Frontal cortex (tissue), 4 donors: ENCODE data around the gene VILL. TPM values are rescaled to one million over a fixed set of nuclear protein-coding genes. Genes with fewer than 3 reads are reported as not detected.

ENCODE experiments used
- DNase-seq, 2 donors: peaks; one replicate each; pipeline ENCODE4 v3.0.0; 2012; ENCODE audit warnings: low spot score in 2 of 2
- FAIRE-seq: peaks from 2 replicates; lab custom pipeline; 2012; peaks lifted over from hg19 to GRCh38; lab: Jason Lieb, UNC
- total RNA-seq: library from RNA; depleted of rRNA; stranded (reverse); fragments of >200 nt; gene quantifications from one replicate; pipeline ENCODE4 v1.2.3, GENCODE V29; 2014
- donor health status: control.
- donor health status: control.
- donor health status: control.

Gene VILL
- total RNA-seq, 1 donor from 2014 or later = 9.8 TPM

DNA sequence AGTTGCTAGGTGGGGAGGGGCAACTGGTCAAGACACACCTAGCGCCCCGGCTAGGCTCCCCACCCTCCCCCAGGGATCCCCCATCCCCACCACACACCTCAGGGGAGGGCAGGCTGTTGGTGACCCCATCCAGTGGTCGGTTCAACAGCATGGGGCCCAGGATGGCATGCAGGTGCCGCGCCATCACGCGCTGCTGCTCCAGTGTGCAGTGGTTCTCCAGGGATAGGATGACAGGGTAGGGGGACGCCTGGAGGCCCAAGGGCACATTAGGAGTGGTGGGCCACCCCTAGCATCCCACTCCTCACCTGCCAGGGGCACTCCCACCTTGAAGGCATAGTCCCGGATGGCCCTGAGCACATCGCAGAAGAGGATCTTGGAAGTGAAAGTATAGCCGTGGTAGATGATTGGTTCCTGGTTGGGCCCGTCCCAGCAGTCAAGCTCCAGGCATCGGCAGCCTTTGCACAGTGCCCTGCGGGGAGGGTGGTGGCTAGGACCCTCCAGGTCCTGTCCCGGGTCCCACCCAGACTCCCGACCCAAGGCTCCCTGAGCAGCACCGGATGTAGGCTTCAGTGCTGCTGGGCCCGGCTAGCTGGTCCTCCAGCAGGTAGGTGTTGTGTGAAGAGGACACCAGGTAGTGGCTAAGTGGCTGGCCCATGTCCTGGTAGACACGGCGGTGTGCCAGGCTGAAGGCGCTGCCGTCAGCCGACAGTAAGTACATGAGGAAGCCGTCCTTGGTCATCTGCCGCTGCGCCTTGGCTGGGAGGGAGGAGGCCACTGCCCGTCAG, 19.4 kb downstream of the VILL start:
- FAIRE-seq (no peak), DNase-seq (no peak)

GRCh38 chr3:38011111-38011510, 20.5 kb downstream of the VILL start:
- FAIRE-seq (no peak), DNase-seq (no peak)

DNA sequence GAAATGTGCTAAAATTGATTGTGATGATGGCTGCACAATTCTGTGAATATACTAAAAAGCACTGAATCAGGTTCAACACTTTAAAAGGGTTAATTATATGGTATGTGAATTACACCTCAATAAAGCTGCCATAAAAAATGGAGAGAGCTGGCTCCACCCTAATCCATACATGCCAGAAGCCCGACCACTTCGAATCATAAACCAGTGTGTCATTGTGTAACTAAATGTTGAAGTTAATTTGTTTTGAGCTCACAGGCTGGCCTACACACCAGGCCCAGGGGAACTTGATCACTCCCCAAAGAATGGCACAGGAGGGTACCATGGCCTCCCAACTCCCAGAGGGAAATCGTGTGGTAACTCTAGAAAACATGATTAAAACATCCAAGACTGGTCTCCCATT, 24.9 kb downstream of the VILL start:
- FAIRE-seq = no peak

GRCh38 chr3:38015984-38016383, 25.4 kb downstream of the VILL start:
- FAIRE-seq = no peak
- no peak for DNase-seq

More for the DNA sequence above, 24.9 kb downstream of the VILL start:
- DNase-seq = no peak

GRCh38 chr3:38016410-38016809, 25.8 kb downstream of the VILL start:
- FAIRE-seq (no peak), DNase-seq (no peak)

DNA sequence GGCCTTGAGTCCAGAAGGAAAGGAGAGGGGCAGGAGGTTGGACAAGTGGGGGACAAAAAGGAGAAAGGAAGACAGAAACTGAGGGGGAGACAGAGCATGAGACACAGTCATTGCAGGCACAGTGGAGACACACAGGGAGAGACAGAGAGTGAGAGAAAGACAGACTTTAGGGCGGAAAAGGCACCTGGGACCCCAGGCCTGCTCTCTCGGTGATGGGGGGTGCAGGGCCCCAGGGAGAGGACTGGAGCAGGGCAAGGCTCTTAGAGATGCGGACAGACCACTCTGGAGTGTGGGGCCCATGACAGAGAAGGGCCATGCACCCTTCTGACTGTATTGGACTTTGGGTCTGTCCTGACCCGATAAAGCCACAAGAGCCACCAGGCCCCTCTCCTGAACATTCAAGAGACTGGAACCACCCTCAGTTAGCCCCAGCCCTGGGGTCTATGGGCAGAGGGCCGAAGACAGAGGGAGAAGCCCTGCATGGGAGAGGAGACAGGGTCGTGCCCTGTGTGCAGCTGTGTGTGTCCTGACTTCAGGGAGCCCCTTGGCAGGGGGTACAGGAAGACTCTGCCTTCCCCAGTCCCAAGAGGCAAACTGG, 26.4 kb downstream of the VILL start:
- FAIRE-seq (no peak), DNase-seq (no peak)

DNA sequence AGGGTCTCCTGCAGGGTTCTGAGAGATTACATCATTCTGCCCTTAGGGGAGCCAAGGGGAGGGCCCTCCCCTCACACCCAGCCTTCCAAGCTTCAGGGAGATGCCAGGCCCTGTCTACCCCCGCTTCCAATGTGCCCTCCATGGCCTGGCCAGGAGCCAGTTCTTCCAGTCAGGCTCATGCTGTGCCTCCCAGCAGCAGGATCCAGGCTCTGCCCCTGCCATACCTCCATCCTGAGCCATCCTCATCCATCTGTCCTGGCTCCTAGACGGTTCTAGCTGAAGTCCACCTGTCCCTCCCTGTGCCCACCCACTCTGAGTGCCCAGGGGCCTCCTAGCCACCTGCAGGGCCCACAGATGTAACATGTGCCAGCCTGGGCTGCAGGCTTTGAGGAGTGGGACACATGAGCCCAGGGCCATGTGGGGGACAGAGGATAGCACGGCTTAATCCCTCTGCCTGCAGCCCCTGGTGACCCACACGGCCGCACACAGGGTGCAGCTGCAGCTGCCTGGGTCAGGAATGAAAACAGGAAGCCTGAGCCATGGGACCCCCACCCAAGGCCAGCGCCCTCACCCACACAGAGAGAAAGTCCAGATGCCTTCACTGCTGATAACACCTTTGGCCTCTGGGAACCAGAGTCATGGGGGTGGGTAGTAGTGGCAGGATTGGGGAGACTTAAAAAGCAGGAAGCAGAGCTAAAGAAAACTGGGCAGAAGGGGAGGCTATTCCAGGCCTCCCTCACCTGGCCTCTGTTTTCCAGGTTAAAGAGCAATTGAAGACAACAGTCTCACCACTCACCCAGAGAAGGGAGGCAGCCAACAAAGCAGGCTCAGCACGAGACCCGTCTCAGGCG, 27.1 kb downstream of the VILL start:
- no peak for FAIRE-seq

GRCh38 chr3:38018296-38019266, 28.0 kb downstream of the VILL start:
- FAIRE-seq = no peak

More for the DNA sequence above, 27.1 kb downstream of the VILL start:
- DNase-seq = no peak

GRCh38 chr3:38019658-38020341, 29.2 kb downstream of the VILL start:
- DNase-seq (no peak), FAIRE-seq (no peak)

More at GRCh38 chr3:38018296-38019266, 28.0 kb downstream of the VILL start:
- no peak for DNase-seq

- no peak for FAIRE-seq
- no peak for DNase-seq
Measured at GRCh38 chr3:38020342-38020726, 29.7 kb downstream of the VILL start.

DNA sequence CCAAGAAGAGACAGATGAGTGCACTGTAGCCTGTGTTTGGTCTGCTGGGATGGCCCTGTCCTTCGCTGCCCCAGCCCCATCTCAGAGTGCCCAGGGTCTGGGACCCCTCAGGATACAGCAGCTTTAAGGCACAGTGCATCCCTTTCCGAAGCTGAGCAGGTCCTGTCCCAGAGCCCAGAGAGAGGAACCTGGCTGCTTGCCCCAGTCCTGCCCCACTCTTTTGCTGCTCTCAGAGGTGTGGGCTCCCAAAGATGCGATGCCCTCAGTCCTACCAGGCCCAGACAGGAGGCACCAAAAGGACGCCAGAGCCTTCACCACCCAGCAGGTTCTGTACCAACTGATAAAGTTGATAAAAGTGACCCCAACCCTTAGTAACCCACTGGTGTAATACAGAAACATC, 30.6 kb downstream of the VILL start:
- FAIRE-seq (no peak), DNase-seq (no peak)

- FAIRE-seq = no peak
Measured at GRCh38 chr3:38022301-38022700, 31.7 kb downstream of the VILL start.

DNA sequence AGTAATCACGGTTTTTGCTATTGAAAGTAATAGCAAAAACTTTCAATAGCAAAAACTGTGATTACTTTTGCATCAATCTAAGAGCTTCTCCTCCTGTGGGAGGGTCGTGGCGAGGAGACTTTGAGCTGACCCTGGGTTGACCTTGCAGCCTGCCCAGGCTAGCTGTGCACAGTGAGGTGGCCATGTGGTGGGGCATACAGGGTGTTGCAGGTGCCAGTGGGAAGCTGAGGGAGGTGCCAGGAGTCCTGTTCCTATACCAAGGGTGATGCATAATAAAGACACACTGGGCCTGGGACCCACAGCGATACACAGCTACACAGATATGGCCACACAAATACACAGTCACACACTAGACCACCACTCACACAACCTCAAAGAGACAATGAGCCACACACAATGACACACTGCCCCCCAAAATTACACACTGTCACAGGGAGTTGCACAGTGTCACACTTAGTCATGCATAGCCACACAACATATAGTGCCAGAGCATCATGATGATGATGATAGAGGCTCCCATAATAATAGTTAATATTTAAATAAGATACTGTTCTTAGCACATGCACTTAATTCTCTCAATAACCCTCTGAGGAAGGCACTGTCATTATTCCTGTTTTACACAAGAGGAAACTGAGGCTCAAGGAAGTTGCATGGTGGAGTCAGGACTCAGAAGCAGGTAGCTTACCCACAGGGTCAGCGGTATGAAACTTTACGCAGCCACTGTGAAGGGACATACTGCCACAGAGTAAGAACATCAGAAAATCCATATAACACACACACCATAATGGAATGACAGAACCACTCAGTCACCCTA, 32.5 kb downstream of the VILL start:
- no peak for DNase-seq
- no peak for FAIRE-seq

More at GRCh38 chr3:38022301-38022700, 31.7 kb downstream of the VILL start:
- no peak for DNase-seq

DNA sequence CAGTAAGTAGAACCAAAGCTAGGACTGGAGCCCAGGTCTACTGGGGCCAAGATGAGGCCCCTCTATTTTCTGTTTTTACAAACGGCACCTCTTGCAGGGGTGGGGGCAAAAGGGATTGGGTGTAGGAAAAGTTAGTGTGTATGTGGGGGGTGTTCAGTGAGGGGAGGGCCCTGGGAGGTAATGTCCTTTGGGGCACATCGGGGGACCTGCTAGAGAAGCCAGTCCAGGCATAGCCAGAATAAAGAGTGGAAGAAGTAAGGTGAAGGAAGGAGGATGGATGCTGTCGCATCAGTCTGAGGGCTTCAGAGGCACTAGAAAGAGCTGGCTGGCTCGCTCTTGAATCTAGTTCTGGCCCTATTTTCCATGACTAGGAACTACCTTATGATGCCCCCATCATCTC, 36.3 kb downstream of the VILL start:
- DNase-seq (no peak), FAIRE-seq (no peak)

DNA sequence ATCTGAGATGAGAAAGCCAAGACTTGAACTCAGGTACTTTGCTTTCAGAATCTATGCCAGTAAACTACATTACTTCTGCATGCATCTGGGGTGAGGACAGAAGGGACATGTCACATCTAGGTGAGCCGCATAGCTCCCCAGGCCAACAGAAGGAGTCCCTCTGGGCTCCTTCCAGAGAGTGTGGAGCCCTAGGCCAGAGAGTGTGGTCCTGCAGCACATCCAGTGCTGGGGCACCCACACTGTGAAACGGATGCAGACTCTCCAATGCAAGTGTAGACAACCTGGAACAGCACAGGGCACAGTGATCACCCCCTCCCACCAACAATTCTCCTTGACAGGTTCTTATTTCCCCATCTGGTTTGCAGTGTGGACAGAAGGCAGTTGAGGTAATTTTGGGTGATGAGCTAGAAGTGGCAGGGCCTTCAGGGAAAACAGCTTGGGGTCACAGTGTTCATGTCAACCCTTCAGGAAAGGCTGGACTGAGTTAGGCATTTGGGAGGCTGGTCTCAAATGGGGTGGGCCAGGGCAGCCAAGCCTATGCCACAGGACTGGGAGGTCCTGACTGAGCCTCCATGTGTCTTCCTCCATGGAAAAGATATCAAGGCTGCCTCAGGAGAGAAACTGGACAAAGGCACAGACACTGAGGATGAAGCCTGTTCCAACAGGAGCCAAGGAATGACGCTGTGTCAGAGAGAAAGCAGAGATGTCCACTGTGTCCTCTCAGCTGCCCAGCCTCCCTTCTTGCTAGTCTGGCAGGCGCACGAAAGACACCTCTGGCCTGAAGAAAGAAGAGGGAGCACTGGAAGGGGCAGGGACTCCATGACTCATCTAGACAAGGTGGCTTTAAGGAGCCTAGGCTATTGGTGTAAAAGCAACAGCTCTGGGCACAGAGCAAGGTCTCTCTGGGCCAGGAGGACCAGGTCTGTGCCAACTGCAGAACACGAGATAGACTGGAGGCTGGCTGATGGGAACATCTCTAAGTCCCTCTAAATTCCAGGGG, 37.2 kb downstream of the VILL start:
- FAIRE-seq = no peak
- DNase-seq = no peak

DNA sequence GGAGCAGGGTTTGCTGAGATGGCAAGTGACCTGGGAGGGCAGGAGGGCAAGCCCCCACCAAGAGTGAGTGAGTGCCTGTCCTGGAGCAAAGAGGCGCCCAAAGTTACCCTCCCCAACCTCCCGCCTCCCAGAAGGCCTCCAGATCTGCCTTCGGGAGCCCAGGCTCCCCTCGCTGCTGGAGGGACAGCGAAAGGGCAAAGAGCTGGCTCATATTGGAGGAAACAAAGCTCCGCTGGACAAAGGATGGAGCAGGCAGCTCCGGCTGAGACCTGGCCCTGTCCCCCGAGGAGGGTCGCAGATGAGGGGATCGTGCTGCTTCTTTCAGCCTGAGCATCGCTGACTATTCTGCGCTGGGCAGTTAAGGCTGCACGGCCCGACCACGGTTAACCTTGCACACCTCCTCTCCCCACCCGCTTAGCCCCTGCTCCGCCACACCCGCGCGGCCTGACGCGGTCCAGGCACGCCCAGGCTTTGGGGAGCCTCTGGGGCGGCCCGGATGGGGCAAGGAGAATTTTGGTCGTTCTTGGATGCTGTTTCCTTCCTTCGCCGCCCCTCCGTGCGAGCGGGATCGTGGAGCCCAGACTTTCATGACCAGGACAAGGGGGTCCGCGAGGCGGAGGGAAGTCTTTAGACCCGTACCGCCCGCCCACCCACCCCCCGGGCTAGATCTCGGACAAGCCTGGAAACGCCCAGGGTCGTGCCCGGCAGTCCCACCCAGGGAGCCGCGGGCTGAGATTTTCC, 38.2 kb downstream of the VILL start:
- FAIRE-seq (no peak), DNase-seq (no peak)
